A673 (cell line): Measurements from ENCODE around the gene R3HDM1. TPM values are rescaled to one million over a fixed set of nuclear protein-coding genes. Genes with fewer than 3 reads are reported as not detected.

Experiments
- BruUV-seq: library from RNA; stranded (reverse); fragments of 400-500 nt; replicated peaks from 2 replicates; lab custom pipeline; 2021; lab: Mats Ljungman, UMichigan
- CTCF ChIA-PET: fragments of 300-600 bp; sonication (Branson Sonifier 250); formaldehyde crosslinking; loops from one replicate; lab custom pipeline; 2022; ENCODE audit warnings: antibody characterized with exemption; lab: Charles Lee
- POLR2A ChIA-PET: fragments of 300-600 bp; sonication (Branson Sonifier 250); formaldehyde crosslinking; loops from one replicate; lab custom pipeline; 2022; ENCODE audit warnings: antibody characterized with exemption; ENCODE audit not compliant: low non-redundant PET; lab: Charles Lee
- DNase-seq: peaks from one replicate; pipeline ENCODE4 v3.0.0-alpha.2; 2015; ENCODE audit warnings: low spot score
- H3K27ac ChIP-seq: fragments of 200-600 bp; sonication (generic); 2 replicates; pipeline ENCODE4 v1.5.1; 2016; ENCODE audit warnings: mixed run types, low read depth, mild to moderate bottlenecking, mixed read lengths, antibody characterized with exemption, low read length; ENCODE audit not compliant: poor library complexity, severe bottlenecking
- H3K27me3 ChIP-seq: fragments of 200-600 bp; sonication (generic); replicated peaks from 2 replicates; pipeline ENCODE4 v1.6.1; 2017; ENCODE audit warnings: mixed run types, low read depth, mild to moderate bottlenecking, mixed read lengths, antibody characterized with exemption, low read length; ENCODE audit not compliant: insufficient read depth, poor library complexity
- H3K36me3 ChIP-seq: fragments of 200-600 bp; sonication (generic); 2 replicates; pipeline ENCODE4 v1.6.1; 2016; ENCODE audit warnings: mixed run types, mild to moderate bottlenecking, mixed read lengths, antibody characterized with exemption, low read length; ENCODE audit not compliant: insufficient read depth, poor library complexity, severe bottlenecking
- H3K4me1 ChIP-seq: fragments of 200-600 bp; sonication (generic); 2 replicates; pipeline ENCODE4 v1.6.1; 2017; ENCODE audit warnings: mixed run types, mild to moderate bottlenecking, mixed read lengths, antibody characterized with exemption, low read length; ENCODE audit not compliant: insufficient read depth, poor library complexity, severe bottlenecking
- H3K4me3 ChIP-seq: fragments of 200-600 bp; sonication (generic); 2 replicates; pipeline ENCODE4 v1.5.1; 2016; ENCODE audit warnings: low read depth, mixed run types, mild to moderate bottlenecking, mixed read lengths, low read length; ENCODE audit not compliant: poor library complexity, severe bottlenecking
- H3K9me3 ChIP-seq: fragments of 200-600 bp; sonication (generic); 2 replicates; pipeline ENCODE4 v1.6.1; 2016; ENCODE audit warnings: mixed run types, low read depth, mild to moderate bottlenecking, mixed read lengths, antibody characterized with exemption, low read length; ENCODE audit not compliant: poor library complexity, severe bottlenecking
- EZH2 ChIP-seq: fragments of 200-600 bp; sonication (generic); IDR thresholded peaks from 2 replicates; pipeline ENCODE4 v1.6.1; 2017; ENCODE audit warnings: borderline replicate concordance, low read depth, mild to moderate bottlenecking, mixed read lengths, antibody characterized with exemption, low read length; ENCODE audit not compliant: poor library complexity, severe bottlenecking
- intact Hi-C: fragments of 100-400 bp; cut with micrococcal nuclease; formaldehyde crosslinking; loops from one replicate; pipeline ENCODE4 v1.10.0; 2022; ENCODE audit not compliant: unreplicated experiment
- total RNA-seq: library from RNA; stranded (reverse); gene quantifications from 2 replicates; pipeline ENCODE4 v1.2.3, GENCODE V29; 2021
- TF ChIP-seq, protein P1 (sequence below): fragments of 300-800, 200-600 bp; sonication (generic); conservative IDR thresholded peaks from 2 replicates; pipeline ENCODE4 v1.5.1; 2017; ENCODE audit warnings: low read depth, mild to moderate bottlenecking, antibody characterized with exemption, low read length, moderate library complexity, mixed read lengths

R3HDM1 gene
- total RNA-seq, 1 experiment from 2014 or later = 65.4 TPM

DNA sequence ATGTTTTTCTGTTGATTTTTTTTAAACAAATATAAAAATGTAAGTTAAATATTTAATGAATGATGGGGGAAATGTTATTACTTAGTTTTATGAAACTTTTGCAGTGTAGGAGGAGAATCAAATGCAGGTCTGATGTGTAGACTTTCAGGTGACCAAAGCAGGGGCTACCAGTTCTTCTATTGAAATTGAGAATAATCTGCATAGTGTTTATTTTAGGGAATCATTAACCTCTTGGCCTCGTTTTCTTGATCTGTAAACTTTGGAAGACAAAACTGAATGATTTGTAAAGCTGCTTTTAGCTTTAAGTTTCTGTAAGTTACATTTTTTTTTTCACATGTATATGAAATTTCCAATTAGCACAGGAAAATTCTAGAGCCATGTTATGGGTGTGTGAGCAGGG lies 99.2 kb downstream of the R3HDM1 start:
- intact Hi-C loops = no loop called here
- Histone ChIP-seq H3K36me3 (peaks cover 4% of the 10 kb centered on the region), H3K4me1 (no peaks in the 10 kb centered on the region), H3K4me3 (no peak overlapping the region), H3K27me3 (no peaks in the 10 kb centered on the region), H3K9me3 (no peaks in the 10 kb centered on the region), H3K27ac (no peak overlapping the region)
- no peak for DNase-seq
- ChIA-PET CTCF (no interaction called here), POLR2A (no interaction called here)
- no TSS peak for BruUV-seq
- TF ChIP-seq, protein P1, sequence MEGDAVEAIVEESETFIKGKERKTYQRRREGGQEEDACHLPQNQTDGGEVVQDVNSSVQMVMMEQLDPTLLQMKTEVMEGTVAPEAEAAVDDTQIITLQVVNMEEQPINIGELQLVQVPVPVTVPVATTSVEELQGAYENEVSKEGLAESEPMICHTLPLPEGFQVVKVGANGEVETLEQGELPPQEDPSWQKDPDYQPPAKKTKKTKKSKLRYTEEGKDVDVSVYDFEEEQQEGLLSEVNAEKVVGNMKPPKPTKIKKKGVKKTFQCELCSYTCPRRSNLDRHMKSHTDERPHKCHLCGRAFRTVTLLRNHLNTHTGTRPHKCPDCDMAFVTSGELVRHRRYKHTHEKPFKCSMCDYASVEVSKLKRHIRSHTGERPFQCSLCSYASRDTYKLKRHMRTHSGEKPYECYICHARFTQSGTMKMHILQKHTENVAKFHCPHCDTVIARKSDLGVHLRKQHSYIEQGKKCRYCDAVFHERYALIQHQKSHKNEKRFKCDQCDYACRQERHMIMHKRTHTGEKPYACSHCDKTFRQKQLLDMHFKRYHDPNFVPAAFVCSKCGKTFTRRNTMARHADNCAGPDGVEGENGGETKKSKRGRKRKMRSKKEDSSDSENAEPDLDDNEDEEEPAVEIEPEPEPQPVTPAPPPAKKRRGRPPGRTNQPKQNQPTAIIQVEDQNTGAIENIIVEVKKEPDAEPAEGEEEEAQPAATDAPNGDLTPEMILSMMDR = no peak
- no peak for TF ChIP-seq EZH2

DNA sequence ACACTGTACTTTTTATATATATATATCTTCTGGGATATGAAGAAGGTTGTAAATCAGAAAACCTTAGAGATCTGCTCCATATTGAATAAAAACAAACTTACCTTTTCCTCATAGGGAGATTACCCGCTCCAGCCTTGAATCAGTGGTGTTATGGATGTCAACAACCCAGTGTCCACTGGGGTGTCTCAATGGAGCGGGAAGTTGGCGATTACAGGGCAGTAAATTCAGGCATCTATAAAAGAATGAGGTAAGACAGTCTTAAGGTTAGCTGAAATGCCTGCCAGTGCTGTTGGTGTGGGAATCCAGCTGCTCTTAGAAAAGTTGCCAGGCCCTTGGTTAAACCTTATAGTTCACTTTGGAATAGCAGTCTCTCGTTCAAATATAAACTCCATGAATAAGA lies 102.3 kb downstream of the R3HDM1 start:
- CTCF ChIA-PET = interaction anchor here (0.5 to 0.6 kb wide), 2 partner anchors 21 to 66 kb away, joined by 3 to 10 read pairs; no protein-coding TSS in a partner anchor
- Histone ChIP-seq H3K4me3 (no peak overlapping the region), H3K4me1 (no peaks in the 10 kb centered on the region), H3K9me3 (no peaks in the 10 kb centered on the region), H3K27me3 (no peaks in the 10 kb centered on the region), H3K27ac (no peak overlapping the region), H3K36me3 (peaks cover 9% of the 10 kb centered on the region)
- intact Hi-C loops = no loop called here
- TF ChIP-seq, protein P1 = no peak
- no peak for TF ChIP-seq EZH2
- no peak for DNase-seq
- BruUV-seq = no TSS peak
- POLR2A ChIA-PET = no interaction called here

DNA sequence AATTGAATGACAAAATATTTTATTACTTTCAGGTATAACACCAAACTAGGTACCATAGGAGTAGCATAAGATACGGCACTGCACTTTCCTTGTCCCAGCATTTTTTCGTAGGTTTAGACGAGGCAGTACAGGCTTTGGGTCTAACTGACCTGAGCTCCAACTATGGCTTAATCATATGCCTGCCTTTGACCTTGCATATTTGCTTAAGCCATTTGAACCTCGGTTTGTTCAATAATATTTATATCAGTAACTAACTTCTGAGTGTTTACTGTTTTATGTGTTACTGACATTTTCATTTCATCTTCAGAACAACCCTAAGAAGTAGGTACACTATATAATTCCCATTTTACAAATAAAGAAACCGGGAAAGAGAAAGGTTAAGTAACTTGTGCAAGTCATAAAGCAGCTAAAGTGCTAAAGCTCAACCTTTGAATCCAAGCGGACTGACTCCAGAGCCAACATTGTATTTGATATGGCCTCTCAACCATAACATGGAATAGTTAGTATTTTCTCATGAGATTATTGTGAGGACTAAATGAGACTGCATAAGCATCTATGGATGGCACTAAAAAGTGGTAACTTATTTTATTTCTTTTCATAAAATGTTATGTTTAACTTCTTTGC lies 104.0 kb downstream of the R3HDM1 start:
- peaks cover 9% of the 10 kb centered on the region for H3K36me3 ChIP-seq
- no TSS peak for BruUV-seq
- no peaks in the 10 kb centered on the region for H3K27me3 ChIP-seq
- no peak for DNase-seq
- H3K9me3 ChIP-seq = no peaks in the 10 kb centered on the region
- ChIA-PET CTCF (no interaction called here), POLR2A (no interaction called here)
- no peak overlapping the region for H3K27ac ChIP-seq
- H3K4me1 ChIP-seq = no peaks in the 10 kb centered on the region
- no peak overlapping the region for H3K4me3 ChIP-seq
- TF ChIP-seq, protein P1 = no peak
- TF ChIP-seq EZH2 = no peak
- intact Hi-C loops = no loop called here
